HG03175 (cell line): ENCODE data around the gene FUT8.

Source experiments
- ATAC-seq: cut with Tn5 transposase; IDR thresholded peaks from one replicate; pipeline ENCODE4 v1.9.1; 2021; ENCODE audit warnings: mild to moderate bottlenecking, moderate library complexity; ENCODE audit not compliant: unreplicated experiment

Gene FUT8

DNA sequence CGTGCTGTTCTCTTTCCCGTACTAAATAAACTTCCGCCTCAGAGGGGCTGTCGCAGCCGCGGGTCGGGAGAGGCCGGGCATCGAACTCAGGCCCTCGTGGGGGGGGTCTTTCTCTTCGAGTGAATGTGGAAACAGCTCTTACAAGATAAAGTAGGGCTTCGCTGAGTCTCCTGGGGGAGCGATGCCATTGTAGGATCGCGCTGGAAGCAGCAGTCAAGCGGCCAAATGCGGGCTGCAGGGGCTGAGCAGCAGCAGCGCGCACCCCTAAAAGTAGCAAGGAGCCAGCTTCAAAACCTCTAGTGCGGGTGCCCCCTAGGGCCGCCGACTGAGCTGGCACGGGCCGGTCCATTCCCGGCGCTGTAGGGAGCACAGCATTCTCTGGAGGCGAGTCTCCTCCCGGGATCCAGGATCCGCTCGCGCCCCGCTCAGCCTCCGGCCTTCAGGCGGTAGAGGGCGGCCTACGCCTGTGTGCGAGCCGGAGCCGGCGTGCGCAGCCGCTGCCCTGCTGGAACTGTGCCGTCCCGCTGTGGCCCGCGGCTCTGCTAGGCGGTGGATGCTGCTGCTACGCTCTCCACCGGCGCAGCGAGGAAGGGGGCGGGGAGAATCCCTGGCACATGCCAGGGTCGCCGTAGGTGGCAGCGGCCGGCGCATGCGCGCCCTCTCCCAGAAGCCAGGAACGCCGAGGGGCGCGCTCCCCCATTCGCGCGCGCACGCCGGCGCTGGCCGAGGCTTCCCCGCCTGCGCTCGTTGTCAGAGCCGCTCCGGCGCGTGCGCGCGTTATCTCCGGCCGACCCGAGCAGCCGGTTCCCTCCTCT is at the start of gene FUT8:
Gene FUT8, plus strand, starts transcription at position 699 of the 815 bp plus-strand sequence. CDS start 148,834 bp downstream, outside the sequence.
- peak; percentile 78 for ATAC-seq

DNA sequence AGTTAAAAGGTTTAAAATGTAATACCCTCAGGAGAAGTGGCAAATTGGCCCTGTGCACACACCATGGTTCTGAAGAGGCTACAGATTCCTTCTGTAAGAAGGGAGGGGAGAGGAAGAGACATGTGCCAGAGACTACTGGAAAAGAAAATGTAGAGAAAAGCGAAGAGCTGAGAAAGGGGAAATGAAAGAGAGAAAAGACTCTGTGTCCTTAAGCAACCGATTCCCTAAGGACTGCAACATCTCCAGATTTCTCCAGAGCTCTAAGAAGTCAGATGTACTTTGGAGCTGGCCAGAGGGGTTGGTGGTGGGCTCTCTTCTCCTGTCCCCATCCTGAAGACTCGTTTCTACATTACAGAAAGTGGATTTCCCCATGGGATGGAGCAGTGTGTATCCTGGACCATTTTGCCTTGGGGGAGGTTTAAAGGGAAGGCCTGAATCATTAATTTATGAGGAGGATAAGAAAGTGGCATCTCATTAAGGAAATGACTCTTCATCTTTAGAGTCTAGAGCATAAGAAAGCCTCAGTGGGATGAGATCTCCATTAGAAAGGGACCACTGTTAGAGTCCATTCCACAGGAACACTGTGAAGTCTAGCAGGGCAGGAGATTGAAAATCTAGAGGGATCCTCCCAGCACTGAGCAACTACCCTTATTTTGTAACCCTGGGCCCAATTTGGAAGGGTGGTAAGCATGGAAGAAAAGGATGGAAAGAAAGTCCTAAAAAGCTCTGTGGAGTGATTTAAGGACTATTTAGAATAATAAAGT is 45.5 kb upstream of the FUT8 start:
- no peak for ATAC-seq

DNA sequence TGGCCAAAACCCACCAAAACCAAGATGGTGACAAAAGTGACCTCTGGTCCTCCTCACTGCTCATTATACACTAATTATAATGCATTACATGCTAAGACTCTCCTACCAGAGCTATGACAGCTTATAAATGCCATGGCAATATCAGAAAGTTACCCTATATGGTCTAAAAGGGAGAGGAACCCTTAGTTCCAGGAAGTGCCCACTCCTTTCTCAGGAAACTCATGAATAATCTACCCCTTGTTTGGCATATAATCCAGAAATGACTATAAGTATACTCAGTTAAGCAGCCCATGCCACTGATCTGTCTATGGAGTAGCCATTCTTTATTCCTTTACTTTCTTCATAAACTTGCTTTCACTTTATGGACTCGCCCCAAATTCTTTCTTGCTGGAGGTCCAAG is 43.0 kb upstream of the FUT8 start:
- no peak for ATAC-seq

DNA sequence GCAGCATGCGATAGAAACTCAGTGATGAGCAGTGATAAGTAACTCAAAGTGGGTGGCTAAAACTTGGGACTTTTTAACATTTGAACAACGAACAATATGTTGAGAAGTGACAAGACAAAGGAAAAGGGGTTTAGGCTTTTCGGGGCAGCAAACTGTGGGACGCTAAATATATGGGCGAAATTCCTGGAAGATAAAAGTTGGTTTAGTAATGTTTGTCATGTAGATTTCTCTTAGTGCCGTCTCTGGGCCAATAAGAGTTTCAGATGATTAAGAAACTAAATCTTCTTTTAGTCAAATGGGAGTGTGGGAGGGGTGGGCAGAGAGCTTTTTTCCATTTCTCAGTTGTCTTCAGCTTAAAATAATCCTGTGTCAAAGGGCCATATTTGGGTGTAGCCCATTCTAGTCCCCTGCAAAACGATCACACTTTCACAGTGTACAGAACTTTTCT is 41.7 kb upstream of the FUT8 start:
- no peak for ATAC-seq

DNA sequence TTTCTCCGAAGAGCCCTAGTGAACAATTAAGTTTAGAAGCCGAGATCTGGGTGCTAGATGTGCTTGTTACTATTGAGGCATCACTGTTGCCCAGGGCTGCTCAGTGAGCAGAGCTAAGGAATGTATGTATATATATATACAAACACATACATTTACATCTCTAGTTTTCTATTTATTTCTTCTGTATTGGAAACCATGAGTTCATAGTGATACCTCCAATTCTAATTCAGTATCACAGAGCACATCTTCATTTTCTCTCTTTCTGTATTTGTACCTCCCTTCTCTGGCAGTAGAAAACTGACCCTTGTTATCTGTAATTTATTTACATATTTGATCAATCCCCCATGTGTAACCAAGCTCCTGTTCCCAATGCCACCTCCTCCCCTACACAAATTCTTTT is 40.7 kb upstream of the FUT8 start:
- no peak for ATAC-seq

DNA sequence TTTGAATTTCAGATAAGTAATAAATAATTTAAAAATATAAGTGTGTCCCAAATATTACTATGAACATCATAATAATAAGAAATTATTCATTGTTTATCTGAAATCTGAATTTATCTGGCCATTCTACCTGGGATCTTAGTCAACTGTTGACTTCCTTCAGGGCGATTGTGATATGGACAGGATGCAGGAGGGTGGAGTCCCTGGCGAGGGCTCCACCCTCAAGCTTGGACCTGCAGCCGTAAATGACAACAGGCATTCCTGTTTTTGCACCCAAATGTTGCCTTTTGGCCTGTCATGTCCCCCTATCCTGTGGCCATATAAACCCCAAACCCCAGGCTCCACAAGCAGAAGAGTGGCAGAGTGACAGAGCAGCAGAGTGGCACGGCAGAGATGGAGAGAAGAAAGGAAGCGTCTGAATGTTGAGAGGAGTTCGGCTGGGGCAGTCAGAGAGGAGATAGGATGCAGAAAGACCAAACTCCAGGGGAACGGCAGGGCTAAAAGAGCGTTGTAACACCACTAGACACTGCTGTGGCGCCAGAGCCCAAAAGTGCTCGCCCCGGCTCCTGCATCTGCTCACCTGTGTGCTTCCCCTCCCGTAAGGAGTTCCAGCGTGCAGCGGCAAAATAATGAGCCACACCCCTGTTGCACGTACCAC is 39.4 kb upstream of the FUT8 start:
- no peak for ATAC-seq

DNA sequence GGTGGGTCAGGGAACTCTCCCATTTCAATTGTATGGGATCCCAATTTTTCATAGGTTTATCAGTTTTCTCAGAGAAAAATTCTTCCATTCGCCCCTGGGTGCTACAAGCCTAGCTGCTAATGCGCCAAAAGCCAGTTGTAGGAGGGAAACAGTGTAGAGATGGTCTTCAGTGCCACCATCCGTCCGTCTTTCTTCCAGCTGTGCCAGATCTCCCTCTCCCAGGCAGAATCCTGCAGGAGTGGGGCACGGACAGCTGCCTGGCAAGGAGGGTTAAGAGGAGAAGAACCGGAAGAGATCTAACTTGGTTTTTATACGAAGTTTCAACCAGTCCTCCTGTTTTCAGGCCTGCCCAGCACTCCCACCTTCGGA is 38.9 kb upstream of the FUT8 start:
- ATAC-seq, result no peak

DNA sequence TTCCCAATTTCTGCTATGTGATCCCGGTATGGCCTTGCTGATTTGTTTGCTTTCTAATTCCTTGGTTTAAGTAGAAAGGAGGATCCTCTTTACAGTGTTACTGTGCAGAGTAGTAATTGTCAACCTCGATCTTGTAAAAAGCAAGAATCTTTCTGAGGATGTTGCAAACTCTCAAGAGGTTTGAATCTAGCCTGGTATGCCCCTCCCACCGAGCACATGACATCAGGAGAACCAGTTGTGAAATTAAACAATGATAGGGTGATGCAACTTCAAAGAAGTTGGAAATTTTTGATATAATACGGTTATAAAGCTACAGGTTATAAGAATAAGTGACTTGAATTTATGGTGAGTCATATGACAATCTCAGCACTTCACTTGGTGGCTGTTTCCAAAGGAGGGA is 35.0 kb upstream of the FUT8 start:
- ATAC-seq, result no peak

DNA sequence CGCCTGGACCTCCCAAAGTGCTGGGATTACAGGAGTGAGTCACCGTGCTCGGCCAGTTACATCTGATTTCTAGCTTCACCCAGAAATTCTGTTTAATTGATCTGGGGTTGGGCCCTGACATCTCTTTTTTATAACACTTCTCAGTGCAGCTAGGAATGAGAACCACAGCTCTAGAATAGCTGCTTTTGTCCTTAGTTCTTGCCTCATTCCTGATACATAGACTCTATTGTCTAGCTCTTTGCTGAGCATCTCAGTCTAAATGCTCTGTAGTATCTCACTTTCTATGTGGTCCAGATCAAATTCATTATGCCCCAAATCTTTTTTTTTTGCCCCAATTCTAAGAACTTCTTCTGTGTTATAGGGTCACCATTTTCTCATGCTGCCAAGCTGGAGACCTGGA is 29.9 kb upstream of the FUT8 start:
- ATAC-seq, result no peak

DNA sequence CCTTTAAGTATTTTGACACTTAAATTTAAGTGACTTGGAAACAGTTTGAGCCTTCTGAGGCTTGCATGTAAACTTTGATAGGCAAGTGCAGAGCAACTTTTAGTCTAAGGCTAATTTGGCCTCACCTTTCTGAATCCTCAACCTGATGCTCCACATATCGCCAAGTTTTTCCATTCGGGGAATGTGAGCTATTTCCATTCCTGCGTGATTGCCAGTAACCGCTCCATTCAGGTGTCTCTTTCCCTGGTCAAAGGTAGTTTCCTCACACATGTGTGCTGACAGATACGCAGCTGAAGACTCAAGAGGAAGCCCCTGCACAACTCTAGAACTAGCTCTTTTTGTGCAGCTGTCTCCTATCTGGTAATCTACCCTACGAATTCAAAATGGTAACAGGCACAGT is 25.4 kb upstream of the FUT8 start:
- no peak for ATAC-seq

DNA sequence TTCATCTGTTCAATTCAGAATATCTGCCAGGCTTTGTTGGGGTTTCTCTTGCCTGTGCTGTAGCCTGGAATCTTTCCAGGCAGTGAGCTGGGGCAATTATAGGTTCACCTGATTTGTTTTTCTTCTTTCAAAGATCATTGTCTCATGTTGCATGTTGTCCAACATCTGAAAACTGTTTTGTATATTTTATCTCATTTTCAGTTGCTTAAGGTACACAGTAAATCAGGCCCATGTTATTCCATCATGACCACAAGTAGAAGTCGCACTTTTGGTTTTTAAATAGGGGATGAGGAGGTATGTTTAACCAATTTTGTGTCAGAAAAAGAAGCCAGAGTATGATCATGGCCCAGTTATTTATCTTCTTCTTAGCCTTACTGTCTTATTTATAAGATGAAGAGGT is 24.9 kb upstream of the FUT8 start:
- ATAC-seq, result no peak

DNA sequence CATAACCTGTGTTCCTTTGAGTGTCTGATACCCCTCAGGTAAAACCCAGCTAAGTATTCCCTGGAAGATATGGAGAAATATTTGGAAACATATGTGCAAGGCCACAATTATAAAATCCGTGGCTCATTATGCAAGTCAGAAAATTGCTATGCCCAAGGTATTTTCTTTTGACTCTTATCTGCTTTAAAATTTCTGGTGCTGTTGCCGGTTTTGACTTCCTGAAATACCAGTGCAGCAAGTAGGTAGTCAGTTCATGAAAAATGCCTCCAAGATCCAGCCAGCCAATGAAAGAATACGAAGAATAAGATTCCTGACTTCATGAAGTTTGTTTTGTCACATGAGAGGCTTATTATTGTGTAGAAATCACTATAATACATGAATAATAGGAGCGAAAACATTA is 20.2 kb upstream of the FUT8 start:
- ATAC-seq, result no peak

DNA sequence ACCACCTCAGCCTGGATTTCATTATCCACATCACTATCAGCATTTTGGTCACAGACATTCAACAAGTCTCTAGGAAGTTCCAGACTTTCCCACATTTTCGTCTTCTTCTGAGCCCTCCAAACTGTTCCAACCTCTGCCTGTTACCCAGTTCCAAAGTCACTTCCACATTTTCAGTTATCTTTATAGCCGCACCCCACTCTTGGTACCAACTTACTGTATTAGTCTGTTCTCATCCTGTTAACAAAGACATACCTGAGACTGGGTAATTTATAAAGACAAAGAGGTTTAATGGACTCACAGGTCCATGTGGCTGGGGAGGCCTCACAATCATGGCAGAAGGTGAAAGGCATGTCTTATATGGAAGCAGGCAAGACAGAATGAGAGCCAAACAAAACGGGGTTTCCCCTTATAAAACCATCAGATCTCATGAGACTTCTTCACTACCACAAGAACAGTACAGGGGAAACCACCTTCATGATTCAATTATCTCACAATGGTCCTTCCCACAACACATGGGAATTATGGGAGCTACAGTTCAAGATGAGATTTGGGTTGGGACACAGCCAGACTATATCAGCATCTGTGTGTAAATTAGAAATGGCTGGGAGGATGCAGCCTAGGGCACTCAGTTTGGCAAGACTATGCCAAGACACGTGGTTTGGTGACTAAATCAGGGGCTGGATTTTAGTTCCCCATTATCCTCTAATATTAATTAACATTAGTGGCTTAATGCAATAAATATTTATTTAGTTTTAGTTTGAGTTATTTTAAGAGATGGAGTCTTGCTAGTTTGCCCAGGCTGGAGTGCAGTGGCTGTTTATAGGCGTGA is 16.2 kb upstream of the FUT8 start:
- ATAC-seq, result no peak

DNA sequence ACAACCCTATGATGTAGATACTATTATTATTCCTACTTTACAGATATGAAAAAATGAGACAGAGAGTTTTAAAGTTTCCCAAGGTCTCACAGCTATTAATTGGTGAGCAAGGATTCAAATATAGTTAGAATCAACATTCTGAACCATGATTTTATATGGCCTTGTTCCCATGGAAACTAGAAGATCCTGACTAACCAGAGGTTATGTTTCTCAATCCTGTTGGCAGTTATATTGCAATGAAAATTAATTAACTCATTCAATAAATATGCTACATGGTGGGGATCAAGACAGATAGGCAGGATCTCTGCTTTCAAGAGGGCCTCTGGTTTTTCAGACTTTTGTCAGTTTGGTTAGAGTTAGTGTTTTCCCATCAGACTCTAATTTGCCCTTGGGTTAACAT is 9.3 kb upstream of the FUT8 start:
- ATAC-seq, result no peak

DNA sequence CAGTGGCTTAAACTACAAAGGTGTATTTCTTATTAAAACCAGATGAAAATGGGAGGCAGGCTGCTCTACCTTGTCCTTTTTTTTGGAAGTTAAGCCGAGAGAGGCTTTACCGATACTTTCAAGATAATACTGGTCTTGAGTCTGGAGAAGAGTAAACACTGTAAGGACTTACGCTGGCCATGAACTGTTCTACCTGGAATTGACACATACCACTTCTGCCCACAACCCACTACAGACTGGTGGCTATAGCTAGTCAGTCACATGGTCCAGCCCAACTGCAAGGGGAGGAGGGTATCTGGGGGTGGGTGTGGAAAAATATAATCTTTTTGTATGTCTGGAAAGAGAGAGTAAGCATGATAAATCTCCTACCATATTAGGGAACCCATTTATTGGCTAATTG is 4.4 kb upstream of the FUT8 start:
- ATAC-seq, result no peak

DNA sequence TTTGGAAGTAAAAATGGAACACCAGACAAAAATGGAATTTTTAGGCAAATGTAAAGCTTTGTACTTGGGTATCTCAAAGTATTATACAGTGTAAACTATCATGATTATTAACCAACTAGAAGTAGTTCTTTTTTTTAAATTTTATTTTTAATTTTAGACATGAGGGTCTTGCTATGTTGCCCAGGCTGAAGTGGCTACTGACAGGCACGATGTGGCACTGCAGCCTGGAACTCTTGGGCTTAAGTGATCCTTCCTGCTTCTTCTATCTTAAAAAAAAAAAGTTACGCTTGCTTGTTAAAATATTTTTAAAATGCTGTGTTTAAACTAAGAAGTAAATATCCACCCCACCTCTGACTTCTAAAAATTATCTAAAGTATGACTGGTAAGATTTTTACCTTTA is 1.9 kb upstream of the FUT8 start:
- no peak for ATAC-seq

DNA sequence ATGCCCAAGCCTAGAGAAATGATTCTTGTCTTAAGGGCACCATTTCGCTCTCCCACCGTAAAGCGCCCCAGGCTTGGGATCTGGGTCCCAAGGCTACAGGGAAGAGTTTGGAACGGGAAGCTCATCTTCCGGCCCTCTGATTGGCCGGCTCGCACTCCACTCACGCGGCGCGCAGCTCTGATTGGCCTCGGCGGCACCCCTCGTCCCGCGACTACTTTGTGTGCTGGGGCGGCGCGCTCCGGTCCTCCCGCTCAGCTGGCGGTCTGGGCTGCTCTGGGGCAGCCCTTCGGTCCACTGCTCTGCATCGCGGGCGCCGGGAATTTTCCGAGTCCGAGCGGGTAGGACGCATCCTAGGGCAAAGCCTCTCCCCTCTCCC is 886 bp upstream of the FUT8 start:
- peak; percentile 59 for ATAC-seq

DNA sequence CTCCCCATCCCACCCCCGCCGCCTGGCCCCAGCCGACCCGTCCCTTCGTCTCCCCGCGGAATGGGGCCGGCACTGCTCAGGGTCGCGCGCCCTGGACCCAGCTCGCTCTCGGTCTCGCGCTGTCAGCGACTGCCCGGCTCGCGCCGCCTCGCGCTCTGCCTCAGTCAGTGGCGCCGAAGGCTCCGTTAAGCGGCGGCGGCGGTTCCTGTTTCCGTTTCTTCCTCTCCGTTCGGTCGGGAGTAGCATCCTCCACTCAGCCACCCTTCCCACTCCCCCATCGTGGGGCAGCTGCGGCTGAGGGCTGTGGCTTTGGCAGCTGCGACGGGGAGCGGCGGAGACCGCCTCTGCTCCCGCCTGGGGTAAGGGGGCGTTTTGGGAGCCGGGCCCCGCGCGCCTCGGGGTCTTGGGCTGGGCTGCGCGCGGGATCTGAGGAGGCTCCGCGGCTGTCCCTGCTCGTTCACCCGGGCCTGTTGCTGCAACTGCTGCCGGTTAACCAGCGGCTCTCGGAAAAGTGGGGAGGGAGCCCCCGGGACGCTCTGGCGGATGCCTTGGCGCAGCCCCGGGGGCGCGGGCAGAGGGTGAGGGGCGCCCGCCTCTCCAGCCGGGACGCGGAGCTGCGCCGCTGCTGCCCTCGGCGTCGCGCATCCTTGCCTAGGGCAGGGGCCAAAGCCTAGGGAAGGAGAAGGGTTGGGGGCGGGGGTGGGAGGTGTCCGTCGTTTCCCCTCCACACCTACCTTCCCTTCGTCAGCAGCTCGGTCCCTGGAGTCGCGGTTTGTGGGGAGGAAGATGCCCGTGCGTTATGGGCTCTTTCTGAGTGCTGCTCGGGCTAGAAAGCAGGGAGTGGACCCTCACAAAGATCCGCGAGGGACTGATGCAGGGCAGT is 567 bp downstream of the FUT8 start:
- peak; percentile 49 for ATAC-seq

DNA sequence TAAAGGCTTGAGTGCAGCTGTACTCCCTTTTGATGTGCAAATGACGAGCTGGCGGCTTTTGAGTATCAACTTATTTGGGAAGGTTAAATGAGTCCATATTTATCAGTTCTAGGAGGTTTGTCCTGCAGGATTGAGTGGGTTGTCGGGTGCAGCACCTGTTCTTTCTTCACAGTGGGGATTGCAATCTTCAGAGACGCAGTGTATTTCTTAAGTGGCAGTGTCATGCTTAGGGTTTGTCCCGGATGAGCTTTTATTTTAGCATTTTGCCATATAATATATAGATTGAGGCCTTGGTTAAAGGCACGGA is 1.2 kb downstream of the FUT8 start:
- no peak for ATAC-seq

DNA sequence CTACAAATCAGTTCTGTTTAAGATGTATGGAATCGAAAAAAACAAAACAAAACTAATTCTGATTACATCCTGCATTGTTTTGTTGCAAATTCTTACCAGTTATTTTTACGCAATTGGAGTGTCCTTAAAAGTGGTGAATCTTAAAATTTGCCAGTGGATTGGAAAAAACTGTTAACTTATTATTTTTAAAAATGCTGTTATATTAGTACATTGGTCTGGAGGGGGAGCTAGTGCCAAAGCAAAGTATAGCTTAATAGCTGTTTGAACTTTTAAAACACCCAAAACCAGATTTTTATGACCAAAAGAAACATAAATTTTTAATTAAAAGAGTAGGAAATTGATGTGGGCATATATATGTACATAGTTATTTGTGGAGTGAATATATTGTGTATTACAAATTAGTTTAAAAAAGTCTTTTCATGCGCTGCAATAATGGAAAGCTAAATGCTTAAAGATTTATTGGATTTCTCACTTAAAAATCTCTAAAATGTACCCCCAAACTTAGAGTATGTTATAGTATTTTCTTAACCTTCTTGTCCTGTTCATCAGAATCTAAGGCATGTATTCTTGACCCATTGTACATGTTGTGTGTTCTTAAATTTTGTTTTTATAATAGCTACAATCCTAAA is 2.5 kb downstream of the FUT8 start:
- no peak for ATAC-seq
